AG10803 (cell line): ENCODE measurements around the gene CCSER1.

Source experiments
- DNase-seq: peaks from one replicate; pipeline ENCODE4 v3.0.0; 2010; ENCODE audit warnings: low read depth
- H3K4me3 ChIP-seq: 2 replicates; pipeline ENCODE4 v1.5.1; 2011; ENCODE audit warnings: mild to moderate bottlenecking, low read length, control low read depth
- TF ChIP-seq, protein P1 (sequence below): conservative IDR thresholded peaks from 2 replicates; pipeline ENCODE4 v1.5.1; 2011; ENCODE audit warnings: mild to moderate bottlenecking, low read length, control low read depth, inconsistent platforms

CCSER1 gene

DNA sequence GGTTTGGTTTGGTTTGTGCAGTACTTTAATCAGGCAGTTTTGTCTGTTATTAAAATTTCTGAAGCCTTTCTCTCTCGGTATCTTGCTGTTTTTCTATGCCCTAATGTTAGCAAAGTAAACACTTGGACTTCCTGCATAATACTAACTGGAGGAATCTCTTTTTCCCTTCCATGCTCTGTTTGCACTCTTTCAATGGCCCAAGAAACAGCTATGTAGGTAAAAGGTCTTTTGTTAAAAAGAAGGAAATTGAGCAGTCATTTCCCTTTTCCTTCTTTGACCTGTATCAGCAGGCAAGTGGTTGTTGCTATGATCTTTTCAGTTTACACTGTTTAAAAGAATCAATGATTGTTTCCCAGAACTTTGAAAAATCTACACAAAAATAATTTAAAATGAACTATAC is 82.7 kb downstream of the CCSER1 start:
- H3K4me3 ChIP-seq, result no peak overlapping the region
- DNase-seq, result no peak
- TF ChIP-seq, protein P1, sequence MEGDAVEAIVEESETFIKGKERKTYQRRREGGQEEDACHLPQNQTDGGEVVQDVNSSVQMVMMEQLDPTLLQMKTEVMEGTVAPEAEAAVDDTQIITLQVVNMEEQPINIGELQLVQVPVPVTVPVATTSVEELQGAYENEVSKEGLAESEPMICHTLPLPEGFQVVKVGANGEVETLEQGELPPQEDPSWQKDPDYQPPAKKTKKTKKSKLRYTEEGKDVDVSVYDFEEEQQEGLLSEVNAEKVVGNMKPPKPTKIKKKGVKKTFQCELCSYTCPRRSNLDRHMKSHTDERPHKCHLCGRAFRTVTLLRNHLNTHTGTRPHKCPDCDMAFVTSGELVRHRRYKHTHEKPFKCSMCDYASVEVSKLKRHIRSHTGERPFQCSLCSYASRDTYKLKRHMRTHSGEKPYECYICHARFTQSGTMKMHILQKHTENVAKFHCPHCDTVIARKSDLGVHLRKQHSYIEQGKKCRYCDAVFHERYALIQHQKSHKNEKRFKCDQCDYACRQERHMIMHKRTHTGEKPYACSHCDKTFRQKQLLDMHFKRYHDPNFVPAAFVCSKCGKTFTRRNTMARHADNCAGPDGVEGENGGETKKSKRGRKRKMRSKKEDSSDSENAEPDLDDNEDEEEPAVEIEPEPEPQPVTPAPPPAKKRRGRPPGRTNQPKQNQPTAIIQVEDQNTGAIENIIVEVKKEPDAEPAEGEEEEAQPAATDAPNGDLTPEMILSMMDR, result no peak

DNA sequence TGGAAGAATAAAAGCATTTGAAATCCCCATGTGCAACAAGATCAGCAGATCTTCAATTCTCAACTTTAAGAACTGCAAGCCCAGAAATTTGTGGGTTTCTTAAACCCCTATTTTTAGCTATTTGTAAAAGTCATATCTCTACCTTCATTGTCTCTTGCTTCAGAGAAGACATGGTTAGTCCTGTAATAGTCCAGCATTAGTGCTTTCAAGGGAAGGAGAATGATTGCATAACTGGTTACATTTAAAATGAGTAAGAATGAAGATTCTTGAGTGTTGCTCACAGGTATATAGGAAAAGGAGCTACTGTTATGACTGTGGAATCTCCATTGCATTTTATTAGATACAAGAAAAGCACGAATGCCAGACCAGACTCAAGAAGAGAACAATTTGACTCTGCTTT is 84.0 kb downstream of the CCSER1 start:
- TF ChIP-seq, protein P1, result no peak

DNA sequence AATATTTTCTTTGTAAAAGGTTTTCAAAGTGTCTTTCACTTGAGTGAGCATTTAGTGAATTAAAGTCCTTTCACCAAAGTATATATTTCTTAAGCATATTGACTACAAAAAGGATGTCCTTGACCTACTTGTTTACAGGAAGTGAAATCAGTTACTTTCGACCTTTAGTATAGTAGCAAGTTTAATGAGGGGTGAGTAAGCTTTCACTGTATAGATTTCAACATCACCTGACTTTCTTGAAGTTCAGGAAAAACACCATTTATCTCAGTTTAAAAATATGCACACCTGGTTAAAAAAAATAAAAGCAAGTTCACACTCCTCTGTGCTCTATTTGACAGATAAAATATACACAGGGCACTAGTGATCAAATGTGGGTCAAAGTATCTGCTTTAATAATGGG is 88.1 kb downstream of the CCSER1 start:
- no peak for DNase-seq
- TF ChIP-seq, protein P1, result no peak

More for the DNA sequence above, 84.0 kb downstream of the CCSER1 start:
- no peak overlapping the region for H3K4me3 ChIP-seq
- no peak for DNase-seq

DNA sequence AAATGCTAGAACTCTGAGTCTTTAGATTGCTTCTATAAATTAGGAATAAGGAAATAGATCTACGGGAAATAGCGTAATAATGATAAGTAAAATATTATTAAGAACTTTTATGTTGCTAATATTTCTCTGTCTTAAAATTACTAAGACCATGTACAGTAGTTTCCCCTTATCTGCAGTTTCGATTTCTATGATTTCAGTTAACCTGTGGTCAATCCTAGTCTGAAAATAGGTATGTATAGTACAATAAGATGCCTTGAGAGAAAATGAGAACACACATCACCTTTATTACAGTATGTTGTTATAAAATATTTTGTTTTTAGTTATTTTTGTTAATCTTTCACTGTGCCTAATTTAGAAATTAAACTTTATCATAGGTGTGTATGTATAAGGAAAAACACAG is 92.6 kb downstream of the CCSER1 start:
- no peak overlapping the region for H3K4me3 ChIP-seq
- no peak for DNase-seq
- TF ChIP-seq, protein P1, result no peak

More for the DNA sequence above, 88.1 kb downstream of the CCSER1 start:
- H3K4me3 ChIP-seq, result no peak overlapping the region

DNA sequence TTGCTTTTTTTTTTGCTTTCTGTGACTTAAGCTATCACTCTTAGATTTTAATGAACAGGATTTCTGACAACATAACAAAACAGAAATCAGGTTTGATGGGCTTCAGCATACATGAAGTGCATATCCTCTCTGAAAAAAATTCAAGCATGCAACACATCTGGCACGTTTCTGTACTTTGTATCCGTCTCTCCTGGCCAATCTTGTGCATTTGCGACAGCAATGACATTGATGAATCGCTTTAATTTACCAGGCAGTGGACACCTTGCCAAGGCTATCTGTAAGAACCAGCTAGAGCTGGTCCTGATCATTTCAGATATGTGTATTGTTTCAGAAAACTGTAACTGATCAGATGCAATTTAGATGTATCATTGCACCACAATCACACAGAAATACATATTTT is 93.3 kb downstream of the CCSER1 start:
- no peak overlapping the region for H3K4me3 ChIP-seq
- no peak for DNase-seq
- TF ChIP-seq, protein P1, result no peak

DNA sequence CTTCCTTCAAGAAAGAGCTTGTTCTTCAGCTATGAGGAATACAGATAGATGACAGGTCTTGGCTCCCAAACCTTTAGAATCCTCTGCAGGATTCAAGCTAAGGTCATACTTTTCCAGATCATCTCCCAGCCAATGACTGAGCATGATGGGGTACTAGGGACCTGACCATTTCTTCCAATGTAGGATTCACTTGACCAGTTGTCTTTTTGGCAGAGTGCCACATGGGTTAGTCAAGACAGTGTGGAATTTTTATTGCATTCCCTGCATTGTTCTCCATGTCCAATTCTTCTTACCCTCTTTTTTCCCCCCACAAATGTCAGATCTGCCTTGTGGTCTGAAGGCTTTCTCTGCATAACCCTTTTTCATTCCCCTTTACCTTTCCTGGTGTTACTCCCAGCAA is 99.5 kb downstream of the CCSER1 start:
- no peak for DNase-seq
- TF ChIP-seq, protein P1, result no peak
- H3K4me3 ChIP-seq, result no peak overlapping the region

DNA sequence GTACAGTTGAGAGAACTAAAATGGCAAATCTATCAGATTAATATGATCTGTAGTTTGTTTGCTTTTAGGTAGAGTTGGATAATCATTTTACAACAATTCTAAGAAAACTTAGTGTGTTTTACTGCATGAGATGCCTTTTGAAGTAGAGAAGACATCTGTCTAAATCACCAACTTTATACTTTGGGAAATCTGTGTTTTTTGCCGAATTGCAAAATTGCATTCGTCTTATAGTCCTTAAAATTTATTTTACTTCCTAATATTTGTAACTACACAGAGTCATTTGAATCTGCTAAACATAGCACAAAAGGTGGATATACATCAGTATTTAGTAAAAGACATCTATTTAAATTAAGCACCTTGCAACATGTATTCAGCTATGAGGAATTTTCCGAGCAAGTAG is 100.0 kb downstream of the CCSER1 start:
- no peak for DNase-seq
- TF ChIP-seq, protein P1, result no peak
- H3K4me3 ChIP-seq, result no peak overlapping the region
